GM12891 (cell line): ENCODE measurements around the gene SMAD1.

Source experiments
- POLR2A ChIP-seq: IDR thresholded peaks from 2 replicates; pipeline ENCODE4 v1.6.1; 2011; ENCODE audit warnings: low read depth, low read length, control low read depth
- POU2F2 ChIP-seq: IDR thresholded peaks from 2 replicates; pipeline ENCODE4 v1.6.1; 2011; ENCODE audit warnings: low read depth, mild to moderate bottlenecking, control low read depth, low read length, moderate library complexity

DNA sequence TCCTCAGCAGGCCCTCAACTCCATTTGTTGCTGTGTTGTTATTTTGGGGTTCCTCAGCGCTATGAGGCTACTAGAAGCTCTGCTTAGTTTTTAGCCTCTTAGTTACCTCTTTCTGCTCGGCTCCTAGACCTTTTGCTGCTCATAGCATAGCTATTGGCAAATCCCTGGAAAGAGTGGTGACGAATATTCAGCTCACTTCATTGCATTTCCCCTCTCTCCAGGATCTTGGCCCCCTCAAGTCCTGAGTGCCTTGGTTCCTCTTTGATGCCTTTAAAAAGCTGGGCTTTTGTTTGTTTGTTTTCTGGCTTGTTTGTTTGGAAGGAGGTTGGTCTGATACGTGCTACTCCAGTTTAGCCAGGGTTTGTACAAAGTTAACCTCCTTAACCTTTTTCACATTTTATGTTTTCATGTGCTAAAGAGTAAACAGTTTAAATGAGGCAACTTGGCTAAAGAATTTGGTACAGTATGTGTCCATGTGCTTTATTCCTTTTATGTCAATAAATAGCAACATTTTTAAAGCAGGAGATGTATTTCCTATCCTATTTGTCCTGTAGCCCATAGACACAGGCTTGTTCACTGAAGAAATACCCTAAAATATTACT, 31.5 kb downstream of the SMAD1 start:
- no peak for TF ChIP-seq POLR2A
- no peak for TF ChIP-seq POU2F2
